HG02571 (cell line): ENCODE data around the gene SYNC.
A peak's percentile ranks its signal among the peaks of the same experiment; 100 is the strongest.
"Not testable (repeated sequence)": the region's sequence is repeated elsewhere in the genome, so short reads cannot be mapped to it uniquely, and the experiment has no call there.

Experiments
- ATAC-seq: cut with Tn5 transposase; IDR thresholded peaks from one replicate; pipeline ENCODE4 v1.9.1; 2021; ENCODE audit warnings: mild to moderate bottlenecking, moderate library complexity; ENCODE audit not compliant: unreplicated experiment

The SYNC gene

GRCh38 chr1:32724678-32725614 lies 22.4 kb upstream of the SYNC start:
- no peak for ATAC-seq

GRCh38 chr1:32719681-32720275 lies 17.2 kb upstream of the SYNC start:
- no peak for ATAC-seq

- ATAC-seq: no peak
Observed at GRCh38 chr1:32718527-32718926, 16.0 kb upstream of the SYNC start.

- no peak for ATAC-seq
Observed at GRCh38 chr1:32718036-32718435, 15.5 kb upstream of the SYNC start.

GRCh38 chr1:32717503-32717902 lies 14.9 kb upstream of the SYNC start:
- ATAC-seq: no peak

GRCh38 chr1:32716312-32717148 lies 14.0 kb upstream of the SYNC start:
- peak; percentile 48 for ATAC-seq

GRCh38 chr1:32715901-32716311 lies 13.3 kb upstream of the SYNC start:
- ATAC-seq: no peak

- no peak for ATAC-seq
Observed at GRCh38 chr1:32714277-32714676, 11.7 kb upstream of the SYNC start.

GRCh38 chr1:32713081-32713480 lies 10.5 kb upstream of the SYNC start:
- no peak for ATAC-seq

- not testable (repeated sequence) for ATAC-seq
Observed at GRCh38 chr1:32711221-32711620, 8.7 kb upstream of the SYNC start.

- ATAC-seq: no peak
Observed at GRCh38 chr1:32709476-32709875, 6.9 kb upstream of the SYNC start.

GRCh38 chr1:32709075-32709474 lies 6.5 kb upstream of the SYNC start:
- ATAC-seq: no peak

GRCh38 chr1:32706491-32706890 lies 3.9 kb upstream of the SYNC start:
- ATAC-seq: no peak

- ATAC-seq: no peak
Observed at GRCh38 chr1:32705516-32705915, 2.9 kb upstream of the SYNC start.

GRCh38 chr1:32703479-32704291 lies 1.1 kb upstream of the SYNC start:
- no peak for ATAC-seq

- ATAC-seq: no peak
Observed at GRCh38 chr1:32701951-32702598, 495 bp downstream of the SYNC start.

GRCh38 chr1:32701421-32701911 lies 1.1 kb downstream of the SYNC start:
- no peak for ATAC-seq

- ATAC-seq: not testable (repeated sequence)
Observed at GRCh38 chr1:32696996-32697395, 5.6 kb downstream of the SYNC start.

GRCh38 chr1:32696041-32696440 lies 6.5 kb downstream of the SYNC start:
- no peak for ATAC-seq
